Naive thymus-derived CD8-positive, alpha-beta T cell (primary cell): ENCODE data around the gene RPS15. TPM values are rescaled to one million over a fixed set of nuclear protein-coding genes. Genes with fewer than 3 reads are reported as not detected.

ENCODE experiments used
- ATAC-seq, 2 donors: fragments of 150-1000 bp; cut with Tn5 transposase in 1 of 2; sonication (Bioruptor Pico), chemical (Tn5 transposase) in 1 of 2; 1 replicate in 1 of 2; 2 replicates in 1 of 2; pipeline ENCODE4 v1.10.0; 2021; ENCODE audit warnings: mild to moderate bottlenecking in 2 of 2, moderate library complexity in 2 of 2
- POLR2A ChIA-PET: fragments of 350-600 bp; sonication (Branson Sonifier 250); formaldehyde crosslinking; loops from one replicate; lab custom pipeline; 2021; ENCODE audit warnings: antibody characterized with exemption; lab: Charles Lee
- DNase-seq, 10 donors: peaks; one replicate each; pipeline versions ENCODE4 v3.0.0 to v3.0.0-alpha.2; 2020 to 2022
- H3K27ac Mint-ChIP-seq, 10 donors: one replicate each; pipeline ENCODE4 v1.8.0; 2020 to 2022; ENCODE audit warnings: mild to moderate bottlenecking in 10 of 10, mixed read lengths in 10 of 10, moderate library complexity in 4 of 10, inconsistent platforms in 1 of 10
- H3K27me3 Mint-ChIP-seq, 5 donors: one replicate each; pipeline ENCODE4 v1.8.0; 2021 to 2022; ENCODE audit warnings: mixed read lengths in 5 of 5
- H3K36me3 Mint-ChIP-seq, 3 donors: one replicate each; pipeline ENCODE4 v1.8.0; 2020 to 2022; ENCODE audit warnings: mixed read lengths in 3 of 3, mild to moderate bottlenecking in 2 of 3, inconsistent platforms in 1 of 3
- H3K4me1 Mint-ChIP-seq, 4 donors: one replicate each; pipeline ENCODE4 v1.8.0; 2021 to 2022; ENCODE audit warnings: mixed read lengths in 4 of 4
- H3K4me3 Mint-ChIP-seq, 10 donors: one replicate each; pipeline ENCODE4 v1.8.0; 2020 to 2022; ENCODE audit warnings: mild to moderate bottlenecking in 10 of 10, mixed read lengths in 10 of 10, moderate library complexity in 6 of 10, inconsistent platforms in 1 of 10
- H3K9me3 Mint-ChIP-seq, 9 donors: one replicate each; pipeline ENCODE4 v1.8.0; 2020 to 2022; ENCODE audit warnings: mixed read lengths in 9 of 9, mild to moderate bottlenecking in 3 of 9, inconsistent platforms in 1 of 9, moderate library complexity in 1 of 9
- polyA plus RNA-seq, 3 donors: library from polyadenylated mRNA; unstranded; fragments of 300-500 nt; fragmentation: Illumina TruSeq; gene quantifications; one replicate each; pipeline ENCODE4 v1.2.3, GENCODE V29; 2021
- total RNA-seq, 8 experiments: library from RNA in 2 of 8; stranded (reverse) in 2 of 8; gene quantifications; one replicate each; pipeline ENCODE4 v1.2.3 and lab custom pipeline; 2021 to 2026

Gene RPS15
- 1,000 to 10,000 TPM; 1,886 to 1,928 TPM for total RNA-seq
- polyA plus RNA-seq: 1,000 to 10,000 TPM; 3,438 to 4,304 (median 3,489) TPM
- total RNA-seq (lab: John Stamatoyannopoulos, UW): 401 to 526 (median 492) reads per million in 6 experiments

DNA sequence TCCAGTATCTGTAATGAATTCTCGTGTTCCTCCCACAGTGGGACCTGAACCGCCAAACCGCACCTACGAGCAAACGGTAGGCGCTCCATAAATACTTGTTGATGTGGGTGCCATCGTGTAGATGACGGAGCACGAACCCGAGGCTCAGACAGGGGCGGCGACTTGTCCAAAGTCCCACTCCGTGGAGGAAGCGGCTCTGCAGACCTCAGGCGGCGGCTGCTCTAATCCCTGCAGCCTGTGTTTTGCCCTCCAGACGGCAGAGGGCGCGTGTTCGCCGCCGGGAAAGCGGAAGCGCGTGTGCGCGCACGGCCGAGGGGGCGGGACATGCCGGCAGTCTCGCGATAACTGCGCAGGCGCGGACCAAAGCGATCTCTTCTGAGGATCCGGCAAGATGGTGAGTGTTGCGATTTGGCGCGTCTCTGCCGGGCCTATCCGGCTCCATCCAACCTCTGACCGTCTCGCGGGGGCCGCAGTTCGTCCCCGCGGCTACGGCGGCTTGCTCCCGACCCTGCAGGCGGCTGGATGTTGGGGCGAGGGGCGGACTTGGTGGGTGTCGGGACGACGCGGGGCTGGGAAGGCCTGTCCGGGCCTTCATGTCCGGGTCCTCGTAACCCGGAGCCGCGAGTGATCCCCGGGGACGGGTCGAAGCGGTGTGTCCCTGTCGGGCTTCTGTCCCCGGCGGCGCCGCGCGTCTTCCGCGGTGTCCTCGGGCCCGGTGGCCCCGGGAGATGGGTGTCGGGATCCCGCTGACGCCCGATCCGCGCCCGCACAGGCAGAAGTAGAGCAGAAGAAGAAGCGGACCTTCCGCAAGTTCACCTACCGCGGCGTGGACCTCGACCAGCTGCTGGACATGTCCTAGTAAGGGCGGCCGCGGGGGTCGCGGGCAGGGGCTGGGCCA is at the start of gene RPS15:
TSS of gene RPS15 (plus strand) at position 362 of the 898 bp plus-strand sequence. CDS start at position 392, 30 bp downstream.
- H3K36me3 Mint-ChIP-seq: peaks cover 0 to 50% (median 11%) of the 10 kb centered on the region in 3 donors
- H3K9me3 Mint-ChIP-seq: no peaks in the 10 kb centered on the region
- peaks cover 6 to 36% (median 25%) of the 10 kb centered on the region in 4 donors for H3K4me1 Mint-ChIP-seq
- DNase-seq: peak; percentile 90 to 98 (median 97)
- H3K27me3 Mint-ChIP-seq: peaks cover 0 to 2% (median 0%) of the 10 kb centered on the region in 5 donors
- peak; percentile 82 for ATAC-seq
- H3K27ac Mint-ChIP-seq: peak within 1 kb of the TSS; percentile 92 to 99 (median 99)
- H3K4me3 Mint-ChIP-seq: peak within 1 kb of the TSS; percentile 94 to 99 (median 98)
- POLR2A ChIA-PET: interaction anchor here (0.6 to 2.6 kb wide), 8 partner anchors 15 to 693 kb away, joined by 3 to 14 read pairs (median 3); no protein-coding TSS in a partner anchor

DNA sequence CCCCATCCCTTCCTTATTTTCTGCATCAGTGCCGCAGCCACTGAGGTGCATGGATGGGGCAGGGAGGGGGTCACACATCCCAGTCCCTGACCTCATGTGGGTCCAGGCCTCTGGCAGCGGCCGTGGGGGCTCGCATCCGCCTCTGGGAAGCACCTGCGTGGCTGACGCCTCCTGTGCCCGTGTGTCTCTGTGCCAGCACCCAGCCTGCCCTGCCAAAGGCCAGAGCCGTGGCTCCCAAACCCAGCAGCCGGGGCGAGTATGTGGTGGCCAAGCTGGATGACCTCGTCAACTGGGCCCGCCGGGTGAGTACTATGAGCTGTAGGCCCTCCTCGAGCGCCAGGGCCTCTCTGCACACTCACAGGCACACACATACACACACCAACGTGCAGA is 49.6 kb upstream of the RPS15 start:
- no peak overlapping the region for H3K27ac Mint-ChIP-seq
- H3K9me3 Mint-ChIP-seq: peaks cover 0 to under 1% (median 0%) of the 10 kb centered on the region in 9 donors
- H3K4me1 Mint-ChIP-seq: peaks cover 8 to 25% (median 18%) of the 10 kb centered on the region in 4 donors
- POLR2A ChIA-PET: interaction anchor here (0.6 kb wide), 1 partner anchor 14 kb away, joined by 3 read pairs; no protein-coding TSS in a partner anchor
- H3K36me3 Mint-ChIP-seq: peaks cover 0 to 41% (median 0%) of the 10 kb centered on the region in 3 donors
- ATAC-seq (no peak), DNase-seq (no peak)
- peak overlapping the region in 1 of 10 donors; percentile 60 for H3K4me3 Mint-ChIP-seq
- H3K27me3 Mint-ChIP-seq: peaks cover 0 to under 1% (median 0%) of the 10 kb centered on the region in 5 donors

DNA sequence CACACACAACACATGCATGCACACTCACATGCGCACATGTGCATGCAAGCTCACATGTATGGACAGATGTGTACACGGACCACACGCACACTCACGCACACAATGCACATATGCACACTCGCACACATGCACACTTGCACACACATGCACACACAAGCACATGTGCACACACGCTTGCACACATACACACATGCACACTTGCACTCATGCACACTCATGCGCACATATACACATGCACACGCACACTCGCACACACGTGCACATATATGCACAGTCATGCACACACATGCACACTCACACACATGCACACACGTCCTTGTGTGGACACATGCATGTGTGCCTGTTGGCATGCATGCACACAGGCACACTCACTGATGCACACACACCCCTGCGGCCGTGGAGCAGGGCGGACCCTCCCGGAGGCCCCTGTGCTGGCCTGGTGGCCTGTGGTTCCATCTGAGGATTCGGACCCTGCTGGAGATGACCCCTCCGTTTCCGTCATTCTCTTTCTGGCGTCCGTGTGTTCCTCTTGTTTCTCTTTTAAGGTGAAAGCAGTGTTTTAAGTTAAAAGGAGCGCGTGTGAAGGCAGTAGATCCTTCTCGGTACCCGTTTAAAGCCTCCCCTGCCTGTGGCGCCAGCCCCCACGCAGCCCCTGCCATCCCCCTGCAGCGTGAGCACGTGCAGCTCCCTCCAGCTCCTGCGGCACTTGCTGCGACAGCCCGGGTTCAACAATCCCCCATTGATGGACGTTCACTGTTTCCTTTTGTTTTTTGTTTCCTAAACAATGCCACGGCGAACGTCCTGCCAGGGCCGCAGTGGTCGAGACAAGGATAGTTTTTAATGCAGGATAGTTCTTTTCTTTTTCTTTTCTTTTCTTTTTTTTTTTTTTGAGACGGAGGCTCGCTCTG is 48.9 kb upstream of the RPS15 start:
- Mint-ChIP-seq H3K27me3 (no peaks in the 10 kb centered on the region), H3K4me3 (peak overlapping the region in 1 of 10 donors; percentile 60), H3K27ac (no peak overlapping the region), H3K9me3 (no peaks in the 10 kb centered on the region), H3K4me1 (peaks cover 7 to 25% (median 15%) of the 10 kb centered on the region in 4 donors), H3K36me3 (peaks cover 0 to 41% (median 0%) of the 10 kb centered on the region in 3 donors)
- POLR2A ChIA-PET: interaction anchor here (0.6 kb wide), 1 partner anchor 15 kb away, joined by 3 read pairs; no protein-coding TSS in a partner anchor
- ATAC-seq (no peak), DNase-seq (no peak)

DNA sequence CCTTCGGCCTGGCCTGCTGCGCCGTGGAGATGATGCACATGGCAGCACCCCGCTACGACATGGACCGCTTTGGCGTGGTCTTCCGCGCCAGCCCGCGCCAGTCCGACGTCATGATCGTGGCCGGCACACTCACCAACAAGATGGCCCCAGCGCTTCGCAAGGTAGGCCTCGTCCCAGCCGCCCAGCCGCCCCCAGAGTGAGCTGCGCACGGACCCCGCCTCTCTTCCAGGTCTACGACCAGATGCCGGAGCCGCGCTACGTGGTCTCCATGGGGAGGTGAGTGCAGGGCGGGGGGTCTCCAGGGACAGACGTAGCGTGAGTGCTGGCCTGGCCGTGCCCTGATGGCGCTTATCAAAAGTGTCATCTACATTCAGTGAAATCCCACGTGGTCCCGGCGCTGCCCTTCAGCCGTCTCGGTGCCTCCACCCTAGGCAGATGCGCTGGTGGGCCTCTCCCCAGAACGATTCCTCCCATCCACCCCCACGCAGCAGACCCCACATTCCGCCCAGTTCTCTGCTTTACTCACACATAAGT is 47.2 kb upstream of the RPS15 start:
- ATAC-seq: no peak
- Mint-ChIP-seq H3K9me3 (no peaks in the 10 kb centered on the region), H3K27ac (no peak overlapping the region), H3K36me3 (peaks cover 0 to 41% (median 0%) of the 10 kb centered on the region in 3 donors), H3K27me3 (no peaks in the 10 kb centered on the region), H3K4me3 (peak overlapping the region in 1 of 10 donors; percentile 27), H3K4me1 (peaks cover 3 to 16% (median 9%) of the 10 kb centered on the region in 4 donors)
- DNase-seq: no peak
- POLR2A ChIA-PET: no interaction called here

DNA sequence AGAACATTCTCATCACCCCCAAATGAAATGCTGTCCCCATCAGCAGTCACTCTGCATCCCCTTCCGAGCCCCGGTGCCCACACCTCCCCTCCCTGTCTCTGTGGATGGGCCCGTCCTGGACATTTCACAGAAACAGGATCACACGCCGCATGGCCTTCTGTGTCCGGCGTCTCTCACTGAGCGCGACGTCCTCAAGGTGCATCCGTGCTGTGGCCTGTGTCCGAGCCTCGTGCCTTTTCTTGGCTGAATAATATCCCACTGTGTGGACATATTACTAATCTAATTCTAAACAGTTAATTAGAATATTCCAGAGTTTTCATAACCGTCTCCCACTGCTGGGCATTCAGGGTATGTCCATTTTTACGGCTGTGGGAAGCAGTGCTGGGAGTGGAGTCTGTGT is 45.8 kb upstream of the RPS15 start:
- no peak for DNase-seq
- H3K4me1 Mint-ChIP-seq: peaks cover 0 to 17% (median 4%) of the 10 kb centered on the region in 4 donors
- H3K9me3 Mint-ChIP-seq: no peaks in the 10 kb centered on the region
- no peak for ATAC-seq
- POLR2A ChIA-PET: no interaction called here
- no peak overlapping the region for H3K27ac Mint-ChIP-seq
- H3K4me3 Mint-ChIP-seq: no peak overlapping the region
- peaks cover 0 to 39% (median 0%) of the 10 kb centered on the region in 3 donors for H3K36me3 Mint-ChIP-seq
- no peaks in the 10 kb centered on the region for H3K27me3 Mint-ChIP-seq

DNA sequence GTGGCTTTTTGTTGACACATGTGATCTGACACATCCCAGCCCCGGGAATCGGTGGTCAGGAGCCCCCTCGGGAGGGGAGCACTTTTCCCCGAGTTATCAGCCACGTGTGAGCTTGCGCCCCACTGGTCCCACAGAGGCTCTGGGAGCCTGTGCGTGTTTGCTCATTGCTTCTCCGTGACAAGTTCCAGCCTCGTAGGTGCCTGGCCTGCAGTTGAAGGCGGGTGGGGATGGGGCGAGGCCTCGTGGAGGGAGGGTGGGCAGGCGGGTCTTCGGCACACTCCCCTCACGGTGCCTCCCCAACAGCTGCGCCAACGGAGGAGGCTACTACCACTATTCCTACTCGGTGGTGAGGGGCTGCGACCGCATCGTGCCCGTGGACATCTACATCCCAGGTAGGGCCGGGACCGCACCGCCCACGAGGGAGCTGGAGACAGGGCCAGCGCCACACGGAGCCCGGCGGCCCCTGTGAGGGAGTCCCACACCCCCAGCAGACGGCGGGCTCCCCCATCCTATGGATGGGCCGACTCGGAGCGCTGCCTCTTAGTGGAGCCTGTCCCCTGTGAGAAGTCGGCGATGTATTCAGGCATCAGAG is 45.2 kb upstream of the RPS15 start:
- H3K4me3 Mint-ChIP-seq: no peak overlapping the region

DNA sequence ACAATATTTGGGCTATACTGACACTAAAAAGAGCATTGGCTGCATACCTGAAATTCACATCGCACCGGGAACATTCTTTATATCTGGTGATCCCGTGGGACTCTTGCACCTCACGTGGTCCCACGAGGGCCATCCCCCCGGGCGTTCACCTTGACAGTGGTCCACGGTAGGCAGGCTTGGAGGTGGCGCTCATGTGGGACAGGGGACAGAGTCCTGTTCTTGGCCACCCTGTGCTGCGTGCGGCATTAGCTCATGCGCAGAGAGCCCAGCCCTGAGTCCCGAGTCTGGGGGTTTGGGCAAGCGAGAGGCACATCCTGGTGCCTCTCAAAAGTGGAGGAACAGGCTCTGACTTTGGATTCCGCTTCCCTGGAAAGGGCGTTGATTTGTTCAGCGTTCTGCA is 44.4 kb upstream of the RPS15 start:
- H3K9me3 Mint-ChIP-seq: no peaks in the 10 kb centered on the region
- DNase-seq: no peak
- H3K4me3 Mint-ChIP-seq: no peak overlapping the region
- peaks cover 0 to 14% (median 5%) of the 10 kb centered on the region in 4 donors for H3K4me1 Mint-ChIP-seq
- H3K36me3 Mint-ChIP-seq: peaks cover 0 to 38% (median 0%) of the 10 kb centered on the region in 3 donors
- no peak for ATAC-seq
- peak overlapping the region in 1 of 10 donors; percentile 55 for H3K27ac Mint-ChIP-seq
- no peaks in the 10 kb centered on the region for H3K27me3 Mint-ChIP-seq
- POLR2A ChIA-PET: no interaction called here

More for the DNA sequence above, 45.2 kb upstream of the RPS15 start:
- POLR2A ChIA-PET: no interaction called here
- Mint-ChIP-seq H3K9me3 (no peaks in the 10 kb centered on the region), H3K27me3 (no peaks in the 10 kb centered on the region), H3K4me1 (peaks cover 0 to 17% (median 5%) of the 10 kb centered on the region in 4 donors), H3K27ac (peak overlapping the region in 1 of 10 donors; percentile 55), H3K36me3 (peaks cover 0 to 39% (median 0%) of the 10 kb centered on the region in 3 donors)
- ATAC-seq (no peak), DNase-seq (no peak)

DNA sequence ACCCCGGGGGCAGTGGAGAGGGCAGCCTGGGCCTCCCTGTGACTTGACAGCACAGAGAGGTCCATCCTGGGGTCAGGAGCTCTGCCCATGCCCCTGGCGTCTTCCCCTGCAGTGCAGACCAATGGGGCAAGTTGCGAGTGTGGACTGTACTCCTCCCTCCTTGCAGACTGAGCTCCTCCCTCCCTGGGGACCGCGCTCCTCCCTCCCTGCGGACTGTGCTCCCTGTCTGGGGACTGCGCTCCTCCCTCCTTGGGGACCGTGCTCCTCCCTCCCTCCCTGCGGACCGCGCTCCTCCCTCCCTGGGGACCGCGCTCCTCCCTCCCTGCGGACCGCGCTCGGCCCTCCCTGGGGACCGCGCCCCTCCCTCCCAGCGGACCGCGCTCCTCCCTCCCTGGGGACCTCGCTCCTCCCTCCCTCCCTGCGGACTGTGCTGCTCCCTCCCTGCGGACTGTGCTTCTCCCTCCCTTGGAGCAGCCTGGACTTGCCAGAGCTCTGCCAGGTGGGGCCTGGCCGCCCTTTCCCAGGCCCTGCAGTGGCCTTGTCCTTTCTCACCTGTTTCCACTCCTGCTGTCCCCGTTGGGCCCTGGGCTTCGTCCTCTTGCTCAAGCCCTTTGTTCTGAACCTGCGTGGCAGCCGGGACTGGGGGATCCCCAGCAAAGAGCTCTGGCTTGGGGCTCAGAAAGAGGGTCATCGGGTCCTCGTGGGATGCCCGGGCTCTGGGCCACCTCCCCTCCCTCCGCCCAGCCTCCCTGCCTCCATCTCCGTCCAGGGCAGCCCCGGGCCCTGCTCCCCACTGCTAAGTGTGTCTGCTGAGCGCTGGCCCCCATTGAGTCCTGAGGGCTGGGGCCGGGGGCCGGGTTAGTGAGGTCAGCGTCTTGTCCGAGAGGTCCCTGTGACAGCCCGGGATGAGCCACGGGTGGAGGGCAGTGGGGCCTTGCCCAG is 43.7 kb upstream of the RPS15 start:
- no peak overlapping the region for H3K27ac Mint-ChIP-seq
- H3K27me3 Mint-ChIP-seq: no peaks in the 10 kb centered on the region
- ATAC-seq (no peak), DNase-seq (no peak)
- H3K4me3 Mint-ChIP-seq: no peak overlapping the region
- H3K36me3 Mint-ChIP-seq: peaks cover 0 to 31% (median 0%) of the 10 kb centered on the region in 3 donors
- POLR2A ChIA-PET: no interaction called here
- H3K4me1 Mint-ChIP-seq: peaks cover 0 to 12% (median 5%) of the 10 kb centered on the region in 4 donors
- no peaks in the 10 kb centered on the region for H3K9me3 Mint-ChIP-seq

DNA sequence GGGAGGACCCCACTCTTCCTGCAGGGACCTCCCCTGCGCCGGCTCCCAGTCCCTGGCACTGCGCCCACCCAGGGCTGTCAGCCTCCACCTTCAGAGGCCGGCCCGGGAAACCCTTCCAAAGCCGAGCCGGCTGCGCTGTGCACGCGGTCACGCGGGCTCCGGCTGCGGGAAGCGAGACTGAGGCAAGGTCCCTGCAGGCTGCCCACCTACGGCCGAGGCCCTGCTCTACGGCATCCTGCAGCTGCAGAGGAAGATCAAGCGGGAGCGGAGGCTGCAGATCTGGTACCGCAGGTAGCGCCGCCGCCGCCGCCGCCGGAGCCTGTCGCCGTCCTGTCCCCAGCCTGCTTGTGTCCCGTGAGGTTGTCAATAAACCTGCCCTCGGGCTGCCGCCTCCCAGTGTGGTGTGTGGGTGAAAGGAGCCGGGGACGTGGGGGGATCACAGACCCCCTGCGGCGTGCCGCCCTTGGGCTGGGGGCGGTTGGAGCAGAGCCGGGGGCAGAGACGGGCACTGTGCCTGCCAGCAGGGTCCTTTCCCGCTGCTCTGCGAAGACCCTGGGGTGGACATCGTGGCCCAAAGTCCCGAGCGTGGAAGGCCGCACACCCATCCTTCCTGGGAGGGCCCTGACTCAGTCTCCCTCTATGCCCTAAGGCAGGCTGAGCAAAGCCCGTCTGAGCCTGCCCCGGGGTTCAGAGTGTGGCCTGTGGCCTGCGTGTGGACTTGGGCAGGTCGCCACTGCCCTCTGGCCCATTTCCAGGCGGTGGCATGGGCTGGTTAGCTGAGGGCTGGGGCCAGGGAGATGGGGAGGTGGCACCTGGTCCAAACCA is 42.8 kb upstream of the RPS15 start:
- peaks cover 0 to 24% (median 0%) of the 10 kb centered on the region in 3 donors for H3K36me3 Mint-ChIP-seq
- DNase-seq (no peak), ATAC-seq (no peak)
- no peak overlapping the region for H3K4me3 Mint-ChIP-seq
- H3K4me1 Mint-ChIP-seq: peaks cover 1 to 15% (median 5%) of the 10 kb centered on the region in 4 donors
- POLR2A ChIA-PET: no interaction called here
- no peak overlapping the region for H3K27ac Mint-ChIP-seq
- H3K9me3 Mint-ChIP-seq: no peaks in the 10 kb centered on the region
- H3K27me3 Mint-ChIP-seq: no peaks in the 10 kb centered on the region
